ENCODE data around the gene KCNE2.

Gene KCNE2

GRCh38 chr21:34343347-34343746, 20.5 kb upstream of the KCNE2 start:
- TF ChIP-seq CTCF (IDR thresholded peaks at IDR 0.05) (no peak), ZFX (IDR thresholded peaks at IDR 0.05; ENCODE audit: borderline replicate concordance) (no peak)
- H3K27ac ChIP-seq = no peak overlapping the region

- H3K27ac ChIP-seq = no peak overlapping the region
- TF ChIP-seq ZFX (IDR thresholded peaks at IDR 0.05; ENCODE audit: borderline replicate concordance) (no peak), CTCF (IDR thresholded peaks at IDR 0.05) (no peak)
These were observed 19.9 kb upstream of the KCNE2 start for GRCh38 chr21:34343838-34344381.

- no peak overlapping the region for H3K27ac ChIP-seq
- TF ChIP-seq ZFX (IDR thresholded peaks at IDR 0.05; ENCODE audit: borderline replicate concordance) (no peak), CTCF (IDR thresholded peaks at IDR 0.05) (no peak)
These were observed 19.2 kb upstream of the KCNE2 start for GRCh38 chr21:34344584-34344983.

DNA sequence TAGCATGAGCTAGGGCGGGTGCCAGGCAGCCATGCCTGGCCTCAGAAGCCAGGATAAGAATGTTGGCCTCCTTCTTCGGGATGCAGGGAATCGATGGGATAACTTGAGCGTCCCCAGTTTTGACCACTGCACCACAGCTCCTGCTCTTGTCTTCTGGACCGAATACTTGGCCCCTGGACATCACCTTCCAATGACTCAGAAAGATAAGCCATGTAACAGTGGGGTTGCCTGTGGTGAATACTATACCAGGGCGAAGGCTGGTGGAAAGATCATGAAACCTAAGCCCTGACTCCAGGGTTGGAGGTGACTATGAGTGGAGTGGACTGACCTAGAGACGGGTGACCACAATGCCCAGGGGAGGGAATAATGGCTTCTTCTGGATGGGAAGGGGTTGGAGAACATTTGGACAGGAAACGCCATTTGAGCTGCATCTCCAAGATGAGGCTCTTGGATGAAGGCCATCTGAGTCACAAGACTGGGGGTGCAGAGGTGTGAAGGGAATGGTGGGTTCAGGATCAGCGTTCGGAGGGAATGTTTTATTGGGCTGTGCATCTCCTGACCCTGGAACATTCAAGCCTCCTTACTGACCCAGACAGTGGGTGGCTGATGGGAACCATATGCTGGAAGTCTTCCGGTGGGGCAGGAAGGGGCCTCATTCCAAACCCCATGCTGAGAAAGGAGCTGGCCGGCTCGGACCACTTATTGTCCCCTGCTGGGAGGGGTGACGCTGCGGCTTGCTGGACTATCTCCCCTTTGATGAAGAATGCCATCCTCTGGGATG, 18.5 kb upstream of the KCNE2 start:
- TF ChIP-seq ZFX (IDR thresholded peaks at IDR 0.05; ENCODE audit: borderline replicate concordance) = no peak
- TF ChIP-seq CTCF (IDR thresholded peaks at IDR 0.05) = no peak
- no peak overlapping the region for H3K27ac ChIP-seq

DNA sequence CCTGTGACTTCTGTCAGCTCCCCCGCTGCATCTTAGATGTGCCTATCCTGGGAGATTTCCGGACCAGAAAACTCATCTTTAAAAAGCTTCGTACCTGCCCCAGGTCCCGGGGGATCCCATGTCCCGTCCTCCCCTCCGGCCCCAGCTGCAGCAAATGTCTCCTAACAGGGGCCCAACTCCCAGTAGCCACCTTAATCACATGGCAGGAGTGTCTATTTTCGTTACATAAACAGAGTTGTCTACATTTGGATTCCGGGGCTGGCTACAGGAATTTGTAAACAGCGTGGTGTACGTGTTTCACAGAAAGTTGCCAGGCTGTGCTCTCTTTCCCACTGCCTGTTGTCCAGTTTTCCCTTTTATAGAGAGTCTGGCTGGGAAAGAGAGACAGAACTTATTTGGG, 17.9 kb upstream of the KCNE2 start:
- no peak overlapping the region for H3K27ac ChIP-seq
- TF ChIP-seq CTCF (IDR thresholded peaks at IDR 0.05) (no peak), ZFX (IDR thresholded peaks at IDR 0.05; ENCODE audit: borderline replicate concordance) (no peak)

DNA sequence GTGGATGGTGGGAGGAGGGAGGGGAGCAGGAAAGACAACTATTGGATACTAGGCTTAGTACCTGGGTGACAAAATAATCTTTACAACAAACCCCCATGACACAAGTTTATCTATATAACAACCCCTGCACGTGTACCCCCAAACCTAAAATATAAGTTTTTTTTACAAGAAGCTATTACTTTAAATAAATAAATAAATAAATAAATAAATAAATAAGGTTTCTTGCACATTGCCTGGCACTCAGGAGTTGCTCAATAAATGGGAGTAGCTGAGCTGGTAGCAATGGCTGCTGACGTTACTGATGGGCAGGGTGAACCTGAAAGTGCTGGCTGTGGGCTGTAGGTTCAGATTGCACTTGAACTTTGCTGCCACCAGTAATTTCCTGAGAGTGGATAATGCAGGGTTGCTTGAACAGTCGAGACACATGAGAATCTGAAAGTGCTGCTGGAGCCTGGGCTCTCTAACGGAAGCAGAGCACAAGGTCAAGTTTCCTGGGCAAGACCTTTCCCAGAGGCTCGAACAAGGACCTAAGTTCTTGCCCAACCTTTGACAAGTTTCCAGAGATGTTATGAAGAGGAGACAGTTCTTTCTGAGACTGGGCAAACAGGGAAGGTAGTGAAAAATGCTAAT, 14.8 kb upstream of the KCNE2 start:
- H3K27ac ChIP-seq = no peak overlapping the region
- TF ChIP-seq ZFX (IDR thresholded peaks at IDR 0.05; ENCODE audit: borderline replicate concordance) (no peak), CTCF (IDR thresholded peaks at IDR 0.05) (no peak)

DNA sequence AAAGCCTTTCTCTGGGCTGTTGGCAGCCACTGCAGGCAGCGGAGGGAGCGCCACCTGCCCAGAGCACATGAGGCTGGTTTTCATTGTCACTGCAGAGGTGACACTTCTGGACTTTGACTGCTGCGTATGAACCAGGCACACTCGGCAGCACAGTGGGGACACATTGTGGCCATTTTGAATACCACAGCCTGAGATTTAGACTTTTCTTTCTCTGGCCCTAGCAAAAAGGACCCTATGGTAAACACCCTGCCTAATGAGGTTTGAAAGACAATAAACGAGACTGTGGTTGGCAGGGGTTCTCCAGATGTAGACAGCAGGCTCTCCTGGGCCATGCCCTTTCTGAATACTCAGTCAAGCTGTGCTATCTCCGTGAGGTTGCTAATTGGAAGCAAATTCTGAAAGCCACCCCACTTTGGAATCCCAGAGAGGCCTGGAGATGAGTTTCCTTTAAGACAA, 12.0 kb upstream of the KCNE2 start:
- TF ChIP-seq CTCF (IDR thresholded peaks at IDR 0.05) = peak; percentile 74
- TF ChIP-seq ZFX (IDR thresholded peaks at IDR 0.05; ENCODE audit: borderline replicate concordance) = no peak
- no peak overlapping the region for H3K27ac ChIP-seq
